ENCODE measurements around the gene KCNJ14. TPM values are rescaled to one million over a fixed set of nuclear protein-coding genes. Genes with fewer than 3 reads are reported as not detected.

The KCNJ14 gene
- total RNA-seq, 4 donors from 2014 or later: 0.88 to 2.0 (median 1.8) TPM

DNA sequence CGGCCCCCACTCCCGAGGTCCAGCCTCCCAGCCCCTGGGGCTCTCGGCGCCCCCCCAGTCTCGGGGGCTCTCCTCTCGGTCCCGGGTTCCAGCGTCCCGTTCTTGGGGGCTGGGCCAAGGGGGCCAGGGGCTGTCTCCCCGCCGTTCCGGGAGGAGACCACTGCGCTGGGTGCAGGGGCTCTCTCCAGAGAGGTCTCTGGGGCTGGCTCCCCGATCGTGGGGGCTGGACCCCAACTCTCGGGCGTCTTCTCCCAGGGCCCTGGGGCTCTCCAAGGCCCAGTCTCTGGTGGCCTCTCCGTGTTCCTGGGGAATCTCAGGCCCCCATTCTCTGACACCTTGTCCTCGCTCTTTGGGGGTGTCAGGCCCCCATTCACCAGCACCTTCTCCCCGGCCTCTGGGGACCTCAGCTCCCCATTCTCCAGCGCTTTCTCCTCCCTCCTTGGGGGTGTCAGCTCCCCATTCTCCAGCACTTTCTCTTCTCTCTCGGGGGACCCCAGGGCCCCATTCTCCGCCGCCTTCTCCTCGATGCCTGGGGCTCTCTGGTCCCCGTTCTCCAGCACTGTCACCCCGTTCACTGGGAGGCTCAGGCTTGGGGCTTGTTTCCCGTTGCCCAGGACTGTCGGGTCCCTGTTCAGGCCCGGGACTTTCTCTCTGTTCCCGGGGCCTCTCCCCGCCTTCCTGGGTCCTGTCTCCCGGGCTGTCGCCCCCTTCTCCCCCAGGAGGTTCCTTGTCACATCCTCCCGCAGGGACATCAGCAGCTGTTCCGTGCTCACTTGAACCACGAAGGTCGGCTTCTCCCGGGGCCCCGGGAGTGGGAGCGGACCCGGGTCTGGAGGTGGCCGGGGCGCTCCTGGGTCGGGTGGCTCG, 42.6 kb downstream of the KCNJ14 start:
- peak overlapping the region in 2 of 4 donors; percentile 10 to 32 for H3K4me3 ChIP-seq
- DNase-seq: peak in 1 of 3 donors; percentile 43
- no peaks in the 10 kb centered on the region for H3K36me3 ChIP-seq
- peaks cover 0 to 5% (median 0%) of the 10 kb centered on the region in 4 donors for H3K9me3 ChIP-seq
- no peaks in the 10 kb centered on the region for H3K27me3 ChIP-seq
- H3K4me1 ChIP-seq: peaks cover 3 to 34% (median 8%) of the 10 kb centered on the region in 4 donors
- H3K27ac ChIP-seq: no peak overlapping the region
- no peak for TF ChIP-seq POLR2A (IDR thresholded peaks at IDR 0.05)
- TF ChIP-seq, protein P1, sequence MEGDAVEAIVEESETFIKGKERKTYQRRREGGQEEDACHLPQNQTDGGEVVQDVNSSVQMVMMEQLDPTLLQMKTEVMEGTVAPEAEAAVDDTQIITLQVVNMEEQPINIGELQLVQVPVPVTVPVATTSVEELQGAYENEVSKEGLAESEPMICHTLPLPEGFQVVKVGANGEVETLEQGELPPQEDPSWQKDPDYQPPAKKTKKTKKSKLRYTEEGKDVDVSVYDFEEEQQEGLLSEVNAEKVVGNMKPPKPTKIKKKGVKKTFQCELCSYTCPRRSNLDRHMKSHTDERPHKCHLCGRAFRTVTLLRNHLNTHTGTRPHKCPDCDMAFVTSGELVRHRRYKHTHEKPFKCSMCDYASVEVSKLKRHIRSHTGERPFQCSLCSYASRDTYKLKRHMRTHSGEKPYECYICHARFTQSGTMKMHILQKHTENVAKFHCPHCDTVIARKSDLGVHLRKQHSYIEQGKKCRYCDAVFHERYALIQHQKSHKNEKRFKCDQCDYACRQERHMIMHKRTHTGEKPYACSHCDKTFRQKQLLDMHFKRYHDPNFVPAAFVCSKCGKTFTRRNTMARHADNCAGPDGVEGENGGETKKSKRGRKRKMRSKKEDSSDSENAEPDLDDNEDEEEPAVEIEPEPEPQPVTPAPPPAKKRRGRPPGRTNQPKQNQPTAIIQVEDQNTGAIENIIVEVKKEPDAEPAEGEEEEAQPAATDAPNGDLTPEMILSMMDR (IDR thresholded peaks at IDR 0.05): no peak

GRCh38 chr19:48498595-48499311, 43.4 kb downstream of the KCNJ14 start:
- H3K27ac ChIP-seq: no peak overlapping the region
- peaks cover 0 to 34% (median 6%) of the 10 kb centered on the region in 4 donors for H3K4me1 ChIP-seq
- H3K27me3 ChIP-seq: no peaks in the 10 kb centered on the region
- no peaks in the 10 kb centered on the region for H3K9me3 ChIP-seq
- DNase-seq: no peak
- no peak overlapping the region for H3K4me3 ChIP-seq
- TF ChIP-seq, protein P1 (IDR thresholded peaks at IDR 0.05): no peak
- TF ChIP-seq POLR2A (IDR thresholded peaks at IDR 0.05): no peak
- no peaks in the 10 kb centered on the region for H3K36me3 ChIP-seq

- Histone ChIP-seq H3K4me1 (peaks cover 0 to 29% (median 5%) of the 10 kb centered on the region in 4 donors), H3K27ac (no peak overlapping the region), H3K27me3 (no peaks in the 10 kb centered on the region), H3K36me3 (no peaks in the 10 kb centered on the region), H3K9me3 (no peaks in the 10 kb centered on the region), H3K4me3 (no peak overlapping the region)
- TF ChIP-seq, protein P1 (IDR thresholded peaks at IDR 0.05): no peak
- no peak for TF ChIP-seq POLR2A (IDR thresholded peaks at IDR 0.05)
- no peak for DNase-seq
Observed at GRCh38 chr19:48499316-48500090, 44.1 kb downstream of the KCNJ14 start.

GRCh38 chr19:48500830-48501493, 45.6 kb downstream of the KCNJ14 start:
- Histone ChIP-seq H3K27me3 (no peaks in the 10 kb centered on the region), H3K36me3 (no peaks in the 10 kb centered on the region), H3K9me3 (no peaks in the 10 kb centered on the region), H3K4me3 (peak overlapping the region in 3 of 4 donors; percentile 6 to 53 (median 45)), H3K4me1 (peaks cover 0 to 16% (median 5%) of the 10 kb centered on the region in 4 donors), H3K27ac (peak overlapping the region in 3 of 4 donors; percentile 4 to 77 (median 76))
- TF ChIP-seq, protein P1 (IDR thresholded peaks at IDR 0.05): no peak
- no peak for TF ChIP-seq POLR2A (IDR thresholded peaks at IDR 0.05)
- no peak for DNase-seq

Measured in Peyer's patch (tissue), 4 donors.